H1 (cell line): ENCODE data around the gene SLC27A2. TPM values are rescaled to one million over a fixed set of nuclear protein-coding genes. Genes with fewer than 3 reads are reported as not detected.
A peak's percentile ranks its signal among the peaks of the same experiment; 100 is the strongest.

ENCODE experiments used
- CTCF ChIA-PET: fragments of 300-600 bp; sonication (Branson Sonifier 250); formaldehyde crosslinking; loops from one replicate; lab custom pipeline; 2021; ENCODE audit not compliant: partially characterized antibody; lab: Charles Lee
- POLR2A ChIA-PET: fragments of 300-600 bp; sonication (Branson Sonifier 250); formaldehyde crosslinking; loops from one replicate; lab custom pipeline; 2021; ENCODE audit warnings: inconsistent platforms; ENCODE audit not compliant: partially characterized antibody; lab: Charles Lee
- DNase-seq, 2 experiments: peaks; one replicate each; pipeline versions ENCODE4 v3.0.0 to v3.0.0-alpha.2; 2010 to 2022; ENCODE audit warnings: low spot score in 2 of 2, low read depth in 1 of 2, mixed read lengths in 1 of 2
- FAIRE-seq: peaks from 2 replicates; lab custom pipeline; 2011; peaks lifted over from hg19 to GRCh38; lab: Jason Lieb, UNC
- H2AFZ ChIP-seq: 2 replicates; pipeline ENCODE4 v1.8.1; 2012; ENCODE audit warnings: low read length, inconsistent platforms
- H2AK5ac ChIP-seq: 2 replicates; pipeline ENCODE4 v1.6.1; 2013; ENCODE audit warnings: low read depth, low read length
- H2BK120ac ChIP-seq: replicated peaks from 2 replicates; pipeline ENCODE3; 2013; ENCODE audit warnings: low read depth, low read length, inconsistent platforms
- H2BK12ac ChIP-seq: 2 replicates; pipeline ENCODE4 v1.6.1; 2013; ENCODE audit warnings: low read depth, low read length
- H2BK15ac ChIP-seq: 2 replicates; pipeline ENCODE4 v1.6.1; 2013; ENCODE audit warnings: low read length
- H2BK20ac ChIP-seq: 2 replicates; pipeline ENCODE4 v1.6.1; 2013; ENCODE audit warnings: low read length
- H2BK5ac ChIP-seq: 2 replicates; pipeline ENCODE4 v1.6.1; 2013; ENCODE audit warnings: low read depth, low read length
- H3K14ac ChIP-seq: 2 replicates; pipeline ENCODE4 v1.6.1; 2013; ENCODE audit warnings: inconsistent platforms; ENCODE audit not compliant: insufficient read length
- H3K18ac ChIP-seq: 2 replicates; pipeline ENCODE4 v1.6.1; 2013; ENCODE audit warnings: low read length; ENCODE audit errors: extremely low read depth
- H3K23ac ChIP-seq: 2 replicates; pipeline ENCODE4 v1.6.1; 2013; ENCODE audit warnings: inconsistent platforms; ENCODE audit not compliant: insufficient read length
- H3K23me2 ChIP-seq: 2 replicates; pipeline ENCODE4 v1.6.1; 2013; ENCODE audit warnings: low read depth, low read length
- H3K27ac ChIP-seq: 2 replicates; pipeline ENCODE4 v1.6.1; 2011; ENCODE audit warnings: low read depth, low read length, inconsistent platforms
- H3K27me3 ChIP-seq, 4 experiments: replicated peaks in 1 of 4; 1 replicate in 1 of 4; 2 replicates in 3 of 4; pipeline versions ENCODE4 v1.6.1 to v1.8.1; 2011 to 2013; ENCODE audit warnings: low read length in 3 of 4, mild to moderate bottlenecking in 3 of 4, inconsistent platforms in 2 of 4, mixed read lengths in 2 of 4, moderate library complexity in 1 of 4; ENCODE audit not compliant: control insufficient read depth in 3 of 4, insufficient read depth in 3 of 4; ENCODE audit errors: extremely low read depth in 1 of 4
- H3K36me3 ChIP-seq, 4 experiments: 2 replicates each; pipeline versions ENCODE4 v1.6.1 to v1.8.1; 2011 to 2013; ENCODE audit warnings: mild to moderate bottlenecking in 4 of 4, low read length in 3 of 4, moderate library complexity in 2 of 4, control low read depth in 1 of 4, inconsistent platforms in 1 of 4; ENCODE audit not compliant: insufficient read depth in 4 of 4, control insufficient read depth in 2 of 4
- H3K4ac ChIP-seq: replicated peaks from 2 replicates; pipeline ENCODE3; 2013; ENCODE audit warnings: low read length, low read depth, mixed read lengths, inconsistent platforms; ENCODE audit not compliant: insufficient read length
- H3K4me1 ChIP-seq, 4 experiments: replicated peaks in 1 of 4; 1 replicate in 1 of 4; 2 replicates in 3 of 4; pipeline versions ENCODE4 v1.6.1 to v1.8.1; 2011 to 2013; ENCODE audit warnings: low read length in 3 of 4, inconsistent platforms in 2 of 4, mixed read lengths in 1 of 4; ENCODE audit not compliant: insufficient read depth in 4 of 4, control insufficient read depth in 3 of 4
- H3K4me2 ChIP-seq, 2 experiments: 2 replicates each; pipeline versions ENCODE4 v1.6.1 to v1.8.1; 2011 to 2013; ENCODE audit warnings: low read depth in 2 of 2, low read length in 2 of 2, control low read depth in 1 of 2, inconsistent platforms in 1 of 2, mild to moderate bottlenecking in 1 of 2; ENCODE audit not compliant: insufficient read depth in 1 of 2
- H3K4me3 ChIP-seq, 4 experiments: fragments of 200-600, 300-600 bp in 1 of 4; sonication (generic), shearing (Covaris generic), sonication (Bioruptor Twin) in 1 of 4; 2 replicates each; pipeline versions ENCODE4 v1.5.1 to v1.8.1; 2011 to 2016; ENCODE audit warnings: low read length in 4 of 4, low read depth in 3 of 4, control low read depth in 2 of 4, inconsistent platforms in 2 of 4, mild to moderate bottlenecking in 2 of 4, mixed read lengths in 1 of 4, moderate library complexity in 1 of 4; ENCODE audit not compliant: insufficient read depth in 2 of 4; ENCODE audit errors: extremely low read depth in 1 of 4
- H3K56ac ChIP-seq: replicated peaks from 2 replicates; pipeline ENCODE3; 2013; ENCODE audit warnings: low read depth, mild to moderate bottlenecking, mixed read lengths, low read length, inconsistent platforms; ENCODE audit not compliant: insufficient read length
- H3K79me1 ChIP-seq: 2 replicates; pipeline ENCODE4 v1.6.1; 2013; ENCODE audit warnings: low read depth, low read length, control low read depth
- H3K79me2 ChIP-seq, 2 experiments: 2 replicates each; pipeline versions ENCODE4 v1.6.1 to v1.8.1; 2012 to 2013; ENCODE audit warnings: low read length in 2 of 2, mild to moderate bottlenecking in 2 of 2, inconsistent platforms in 1 of 2; ENCODE audit not compliant: insufficient read depth in 2 of 2, control insufficient read depth in 1 of 2
- H3K9ac ChIP-seq, 4 experiments: replicated peaks in 1 of 4; 1 replicate in 1 of 4; 2 replicates in 3 of 4; pipeline versions ENCODE4 v1.6.1 to v1.8.1; 2011 to 2013; ENCODE audit warnings: low read depth in 3 of 4, low read length in 3 of 4, control low read depth in 2 of 4, mild to moderate bottlenecking in 2 of 4, moderate library complexity in 2 of 4, inconsistent platforms in 1 of 4; ENCODE audit errors: extremely low read depth in 1 of 4
- H3K9me3 ChIP-seq, 2 experiments: 2 replicates each; pipeline versions ENCODE4 v1.6.1 to v1.8.1; 2012 to 2013; ENCODE audit warnings: mild to moderate bottlenecking in 2 of 2, moderate library complexity in 2 of 2, control low read depth in 1 of 2, inconsistent platforms in 1 of 2, low read depth in 1 of 2, low read length in 1 of 2, mixed read lengths in 1 of 2; ENCODE audit not compliant: insufficient read depth in 2 of 2
- H4K20me1 ChIP-seq, 2 experiments: replicated peaks in 1 of 2; 2 replicates each; pipeline versions ENCODE3 to v1.8.1; 2011 to 2013; ENCODE audit warnings: inconsistent platforms in 2 of 2, low read length in 2 of 2, mild to moderate bottlenecking in 1 of 2; ENCODE audit not compliant: insufficient read depth in 2 of 2, control insufficient read depth in 1 of 2
- H4K5ac ChIP-seq: 2 replicates; pipeline ENCODE4 v1.6.1; 2013; ENCODE audit warnings: low read length, low read depth, mixed read lengths, inconsistent platforms; ENCODE audit not compliant: insufficient read length
- H4K8ac ChIP-seq: 2 replicates; pipeline ENCODE4 v1.8.0; 2013; ENCODE audit warnings: mild to moderate bottlenecking, moderate library complexity, low read length, inconsistent platforms; ENCODE audit not compliant: insufficient read depth; ENCODE audit errors: extremely low read depth
- H4K91ac ChIP-seq: replicated peaks from 2 replicates; pipeline ENCODE3; 2013; ENCODE audit warnings: low read length, mixed read lengths, inconsistent platforms; ENCODE audit not compliant: insufficient read length
- JUN ChIP-seq: IDR thresholded peaks from 2 replicates; pipeline ENCODE4 v1.6.1; 2011; ENCODE audit warnings: low read depth, mild to moderate bottlenecking, improper control_type of control experiment, low read length
- MAFK ChIP-seq: IDR thresholded peaks from 2 replicates; pipeline ENCODE4 v1.6.1; 2012; ENCODE audit warnings: low read depth, mild to moderate bottlenecking, improper control_type of control experiment, low read length
- WGBS, 2 experiments: shearing (Covaris generic) in 1 of 2; methylation state at CpG; one replicate each; pipeline versions ENCODE4 v1.1.6 to v1.1.7; 2013 to 2015; ENCODE audit warnings: low lambda C conversion rate in 2 of 2, mixed read lengths in 2 of 2, inconsistent platforms in 1 of 2, low coverage in 1 of 2, missing lambda C conversion rate in 1 of 2; ENCODE audit not compliant: insufficient replicate concordance in 2 of 2, insufficient coverage in 1 of 2, insufficient read length in 1 of 2; ENCODE audit errors: extremely low coverage in 1 of 2, missing lambda C conversion rate in 1 of 2; 5-methylcytosine and 5-hydroxymethylcytosine counted together
- polyA plus RNA-seq, 7 experiments: library from polyadenylated mRNA; depleted of rRNA in 3 of 7; stranded (reverse) in 5 of 7; unstranded in 2 of 7; fragments of >200 nt in 5 of 7; fragments of 200-250 nt in 2 of 7; gene quantifications; 1 replicate in 5 of 7; 2 replicates in 1 of 7; 4 replicates in 1 of 7; pipeline versions ENCODE4 v1.2.1 to v1.2.3, GENCODE V29; 2011 to 2013; ENCODE audit warnings: missing spikeins in 2 of 7, mixed read lengths in 2 of 7
- total RNA-seq: library from RNA; stranded (reverse); fragmentation: NEBNext Ultra II Directional; extraction: Animal tissue kit (Norgen Biotek cat#: 25700); gene quantifications from 2 replicates; pipeline ENCODE4 v1.2.1, GENCODE V29; 2021

SLC27A2 gene
- total and polyA plus RNA-seq, 2 of the 8 experiments (the other 6 are each of a cell fraction or from before 2014, with no cell fraction given): 5.6 to 5.8 TPM

DNA sequence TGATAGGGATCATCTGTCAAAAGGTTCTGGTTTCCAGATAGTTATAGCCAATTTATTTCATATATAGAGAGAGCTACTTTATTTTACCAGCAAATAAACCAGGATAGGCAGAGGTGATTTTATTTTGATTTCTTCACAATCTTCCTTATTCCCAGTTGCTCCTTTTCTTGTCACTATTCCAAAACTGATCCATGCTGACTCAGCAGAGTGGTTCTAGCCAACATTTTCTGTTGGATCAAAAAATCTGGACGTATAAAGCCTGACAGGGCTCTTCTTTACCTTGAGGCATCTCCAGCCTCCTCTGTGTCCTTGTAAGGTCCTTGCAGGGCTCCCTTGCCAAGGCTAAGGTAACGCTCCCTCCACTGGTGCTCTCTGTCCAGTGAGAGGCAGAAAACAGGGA lies 67.7 kb downstream of the SLC27A2 start:
- CTCF ChIA-PET: interaction anchor here (4.8 kb wide), 1 partner anchor 10 kb away, joined by 37 read pairs; no protein-coding TSS in a partner anchor

More for the DNA sequence above, 67.7 kb downstream of the SLC27A2 start:
- no peak overlapping the region for H3K18ac ChIP-seq
- H2AFZ ChIP-seq: no peak overlapping the region
- POLR2A ChIA-PET: no interaction called here
- no peaks in the 10 kb centered on the region for H3K23me2 ChIP-seq
- H3K23ac ChIP-seq: no peak overlapping the region
- no peaks in the 10 kb centered on the region for H3K79me1 ChIP-seq
- H4K5ac ChIP-seq: no peak overlapping the region
- no peak overlapping the region for H2BK12ac ChIP-seq
- no peaks in the 10 kb centered on the region for H3K9me3 ChIP-seq
- H3K27ac ChIP-seq: no peak overlapping the region
- TF ChIP-seq JUN (no peak), MAFK (peak; percentile 40; the same call in 1 of the 2 replicates)
- TF ChIP-seq, all 59 proteins: peak for 1
- Histone ChIP-seq H3K14ac (no peak overlapping the region), H4K20me1 (no peaks in the 10 kb centered on the region), H2BK120ac (no peak overlapping the region), H3K9ac (no peak overlapping the region), H3K4ac (no peak overlapping the region), H3K4me1 (no peaks in the 10 kb centered on the region), H3K27me3 (no peaks in the 10 kb centered on the region), H3K56ac (no peak overlapping the region), H3K79me2 (no peaks in the 10 kb centered on the region), H2BK5ac (no peak overlapping the region), H4K8ac (no peak overlapping the region), H3K4me2 (no peak overlapping the region), H2BK15ac (no peak overlapping the region), H2BK20ac (no peak overlapping the region), H2AK5ac (no peak overlapping the region), H3K36me3 (no peaks in the 10 kb centered on the region), H4K91ac (no peak overlapping the region), H3K4me3 (no peak overlapping the region)
- 96% methylated on average over 2 of the region's 2 CpGs; no CpG with 5 or more reads in 1 of the 2 experiments for WGBS, 2 experiments
- no peak for DNase-seq
- no peak for FAIRE-seq
